CD4-positive, alpha-beta T cell treated with Interleukin-15 for 4 hours (primary cell): ENCODE measurements around the gene CNTLN.
"Not testable (repeated sequence)": the region's sequence is repeated elsewhere in the genome, so short reads cannot be mapped to it uniquely, and the experiment has no call there.

ENCODE experiments used
- DNase-seq: peaks from one replicate; pipeline ENCODE4 v3.0.0-alpha.2; 2020; ENCODE audit warnings: low spot score

Gene CNTLN

GRCh38 chr9:17422994-17423680, 288.3 kb downstream of the CNTLN start:
- DNase-seq = no peak

DNA sequence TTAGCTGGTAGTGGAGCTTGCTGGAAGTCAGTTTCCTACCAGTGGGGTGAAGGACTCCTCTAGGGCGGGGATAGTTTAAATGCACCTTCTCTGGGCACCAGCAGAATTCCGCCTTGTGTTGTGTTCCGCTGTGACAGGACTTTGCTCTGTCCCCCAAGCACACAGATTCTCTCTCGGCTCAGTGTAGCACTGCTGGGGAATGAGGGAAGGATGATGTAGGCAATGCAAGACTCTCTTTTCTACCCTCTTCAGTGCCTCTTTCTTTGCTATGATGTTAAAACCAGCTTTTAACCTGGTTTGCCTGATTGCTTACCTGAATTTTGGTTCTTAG, 288.8 kb downstream of the CNTLN start:
- no peak for DNase-seq

GRCh38 chr9:17425384-17425783, 290.5 kb downstream of the CNTLN start:
- DNase-seq = no peak

- DNase-seq = no peak
Measured at GRCh38 chr9:17433526-17433925, 298.7 kb downstream of the CNTLN start.

- no peak for DNase-seq
Measured at GRCh38 chr9:17436854-17437253, 302.0 kb downstream of the CNTLN start.

- no peak for DNase-seq
Measured at GRCh38 chr9:17437813-17438212, 303.0 kb downstream of the CNTLN start.

- DNase-seq = not testable (repeated sequence)
Measured at GRCh38 chr9:17445126-17445525, 310.3 kb downstream of the CNTLN start.

GRCh38 chr9:17453751-17454150, 318.9 kb downstream of the CNTLN start:
- no peak for DNase-seq

GRCh38 chr9:17462869-17463464, 328.1 kb downstream of the CNTLN start:
- peak; percentile 6 for DNase-seq

GRCh38 chr9:17470036-17470813, 335.4 kb downstream of the CNTLN start:
- no peak for DNase-seq

DNA sequence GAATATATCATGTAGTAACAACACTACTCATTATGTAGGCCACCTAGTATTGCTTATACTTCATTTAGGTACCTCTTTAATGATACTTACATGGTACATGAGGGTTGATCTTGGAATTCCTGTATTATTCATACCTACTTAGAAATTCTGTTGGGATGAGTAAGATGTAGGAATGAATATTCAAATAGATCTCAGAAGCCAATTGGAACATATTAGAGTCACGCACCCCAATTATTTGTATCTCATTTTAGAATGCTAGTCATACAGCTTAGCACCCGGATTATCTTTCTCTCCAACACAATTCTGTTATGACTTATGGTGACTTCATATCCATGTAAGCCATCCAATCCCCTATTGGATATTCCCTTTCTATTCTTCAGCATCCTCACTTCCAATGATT, 337.3 kb downstream of the CNTLN start:
- DNase-seq = no peak

DNA sequence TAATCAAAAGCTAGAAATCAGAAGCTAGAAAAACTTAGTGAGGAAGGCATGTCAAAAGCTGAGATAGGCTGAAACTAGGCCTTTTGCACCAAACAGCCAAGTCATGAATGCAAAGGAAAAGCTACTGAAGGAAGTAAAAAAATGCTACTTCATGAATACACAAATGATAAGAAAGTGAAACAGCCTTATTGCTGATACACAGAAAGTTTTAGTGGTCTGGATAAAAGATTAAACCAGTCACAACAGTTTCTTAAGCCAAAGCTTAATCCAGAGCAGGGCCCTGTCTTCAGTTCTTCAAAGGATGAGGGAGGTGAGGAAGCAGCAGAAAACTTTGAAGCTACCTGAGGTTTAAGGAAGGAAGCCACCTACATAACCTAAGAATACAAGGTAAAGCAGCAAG, 341.6 kb downstream of the CNTLN start:
- DNase-seq = no peak

DNA sequence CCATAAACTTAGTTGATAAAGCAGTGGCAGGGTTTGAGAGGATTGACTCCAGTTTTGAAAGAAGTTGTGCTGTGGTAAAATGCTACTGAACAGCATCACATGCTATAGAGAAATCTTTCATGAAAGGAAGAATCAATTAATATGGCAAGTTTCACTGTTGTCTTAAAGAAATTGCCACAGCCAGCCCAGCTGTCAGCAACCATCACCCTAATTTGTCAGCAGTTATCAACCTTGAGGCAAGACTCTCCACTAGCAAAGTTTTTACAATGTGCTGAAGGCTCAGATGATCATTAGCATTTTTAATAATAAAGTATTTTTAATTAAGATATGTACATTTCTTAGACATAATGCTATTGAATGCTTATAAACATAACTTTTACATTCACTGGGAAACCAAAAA, 343.0 kb downstream of the CNTLN start:
- DNase-seq = no peak

- no peak for DNase-seq
Measured at GRCh38 chr9:17480966-17481365, 346.1 kb downstream of the CNTLN start.

GRCh38 chr9:17481565-17481964, 346.7 kb downstream of the CNTLN start:
- no peak for DNase-seq

DNA sequence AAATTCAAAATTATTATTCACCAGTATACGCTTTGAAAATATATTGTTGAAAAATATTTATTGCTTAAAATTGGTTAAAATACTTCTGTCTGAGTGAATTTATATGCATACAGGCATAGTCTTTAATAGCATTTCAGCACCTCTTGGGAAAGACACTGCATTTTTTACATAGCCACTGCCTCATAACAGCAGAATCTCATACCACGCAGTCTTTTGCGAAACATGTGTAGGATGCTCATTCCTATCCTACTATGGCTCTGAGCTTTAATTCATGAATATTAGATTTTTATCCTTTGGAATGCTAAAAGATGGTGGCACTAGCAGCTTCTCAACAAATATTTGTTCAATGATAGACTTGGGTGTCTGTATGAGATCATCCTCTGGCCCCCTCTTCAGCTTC, 350.1 kb downstream of the CNTLN start:
- no peak for DNase-seq

DNA sequence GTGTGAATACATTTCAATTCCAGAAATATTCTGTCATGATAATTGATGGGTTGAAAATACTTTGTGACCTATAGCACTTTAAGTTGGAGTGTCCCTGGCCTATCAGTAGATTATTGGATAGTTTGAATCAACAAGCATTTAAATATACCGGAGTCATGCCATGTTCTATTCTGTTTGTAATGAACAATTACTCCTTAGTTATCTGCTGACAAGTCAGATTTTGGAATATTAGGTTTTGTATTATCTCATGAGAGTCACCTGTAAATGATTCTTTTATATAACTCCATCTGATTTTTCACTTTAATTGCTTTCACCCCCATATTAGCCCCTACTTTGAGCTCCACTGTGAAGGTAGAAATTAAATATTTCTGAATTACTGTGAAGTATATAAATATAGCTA, 351.6 kb downstream of the CNTLN start:
- DNase-seq = no peak

DNA sequence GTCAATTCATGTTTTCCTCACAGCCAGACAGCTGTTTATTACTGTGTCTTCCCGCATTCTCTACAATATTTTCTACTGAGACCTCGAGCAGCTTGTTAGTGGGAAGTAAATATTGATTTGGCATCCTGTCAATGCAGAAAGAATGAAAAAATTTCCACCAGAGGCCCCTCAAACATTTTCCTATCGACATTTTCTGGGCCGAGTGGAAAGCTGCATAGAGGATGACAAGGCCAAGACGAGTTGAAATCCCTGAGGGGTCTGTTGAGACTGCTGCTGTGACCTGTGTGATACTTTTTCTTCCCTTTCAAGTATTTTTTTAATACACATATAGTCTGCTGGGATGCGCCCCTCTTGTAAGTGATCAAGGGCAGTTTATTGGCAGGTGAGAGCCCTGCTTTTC, 352.6 kb downstream of the CNTLN start:
- no peak for DNase-seq

GRCh38 chr9:17488662-17489061, 353.8 kb downstream of the CNTLN start:
- no peak for DNase-seq

- no peak for DNase-seq
Measured at GRCh38 chr9:17490110-17490509, 355.3 kb downstream of the CNTLN start.

- no peak for DNase-seq
Measured at GRCh38 chr9:17491780-17492179, 356.9 kb downstream of the CNTLN start.

GRCh38 chr9:17503196-17503595, 368.4 kb downstream of the CNTLN start:
- DNase-seq = no peak

DNA sequence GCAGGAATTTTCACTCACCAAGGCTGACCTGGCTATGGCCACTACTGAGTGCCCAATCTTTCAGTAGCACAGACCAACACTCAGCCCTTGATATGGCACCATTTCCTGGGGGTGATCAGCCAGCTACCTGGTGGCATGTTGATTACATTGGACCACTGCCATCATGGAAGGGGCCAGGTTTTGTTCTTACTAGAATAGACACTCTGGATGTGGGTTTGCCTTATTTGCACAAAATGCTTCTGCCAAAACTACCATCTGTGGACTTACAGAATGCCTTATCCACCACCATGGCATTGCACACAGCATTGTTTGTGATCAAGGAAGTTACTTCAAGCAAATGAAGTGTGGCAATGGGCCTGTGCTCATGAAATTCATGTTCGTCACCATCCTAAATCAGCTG, 374.3 kb downstream of the CNTLN start:
- DNase-seq = no peak

DNA sequence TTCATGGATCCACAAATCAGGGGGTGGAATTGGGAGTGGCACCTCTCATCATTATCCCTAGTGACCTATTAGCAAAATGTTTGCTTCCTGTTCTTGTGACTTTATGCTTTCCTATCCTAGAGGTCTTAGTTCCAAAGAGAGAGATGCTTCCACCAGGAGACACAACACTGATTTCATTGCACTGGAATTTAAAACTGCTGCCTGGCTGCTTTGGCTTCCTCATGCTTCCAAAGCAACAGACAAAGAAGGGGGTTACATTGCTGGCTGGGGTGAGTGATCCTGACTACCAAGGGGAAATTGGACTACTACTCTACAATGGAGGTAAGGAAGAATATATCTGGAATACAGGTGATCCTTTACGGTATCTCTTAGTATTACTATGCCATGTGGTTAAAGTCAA, 374.9 kb downstream of the CNTLN start:
- no peak for DNase-seq
